ENCODE results near the gene PLK2.

The PLK2 gene

GRCh38 chr5:58460002-58460731 is at the start of gene PLK2:
Gene PLK2 (minus strand): TSS chr5:58460086. CDS start chr5:58459959, 127 bp downstream.
- peak; percentile 76 for DNase-seq (ENCODE audit: low read depth, low spot score)

- no peak for DNase-seq (ENCODE audit: low read depth, low spot score)
These were observed 47.8 kb upstream of the PLK2 start for GRCh38 chr5:58507715-58508114.

- no peak for DNase-seq (ENCODE audit: low read depth, low spot score)
These were observed 46.2 kb upstream of the PLK2 start for GRCh38 chr5:58505971-58506640.

- DNase-seq (ENCODE audit: low read depth, low spot score), result no peak
These were observed 45.6 kb upstream of the PLK2 start for GRCh38 chr5:58505502-58505901.

- no peak for DNase-seq (ENCODE audit: low read depth, low spot score)
These were observed 44.9 kb upstream of the PLK2 start for GRCh38 chr5:58504766-58505165.

- no peak for DNase-seq (ENCODE audit: low read depth, low spot score)
These were observed 43.6 kb upstream of the PLK2 start for GRCh38 chr5:58503390-58504046.

GRCh38 chr5:58501778-58502417 is 42.0 kb upstream of the PLK2 start:
- DNase-seq (ENCODE audit: low read depth, low spot score), result no peak

GRCh38 chr5:58499941-58500340 is 40.1 kb upstream of the PLK2 start:
- no peak for DNase-seq (ENCODE audit: low read depth, low spot score)

GRCh38 chr5:58499231-58499630 is 39.3 kb upstream of the PLK2 start:
- DNase-seq (ENCODE audit: low read depth, low spot score), result no peak

- DNase-seq (ENCODE audit: low read depth, low spot score), result no peak
These were observed 38.6 kb upstream of the PLK2 start for GRCh38 chr5:58498340-58498942.

GRCh38 chr5:58497921-58498320 is 38.0 kb upstream of the PLK2 start:
- no peak for DNase-seq (ENCODE audit: low read depth, low spot score)

GRCh38 chr5:58497386-58497785 is 37.5 kb upstream of the PLK2 start:
- no peak for DNase-seq (ENCODE audit: low read depth, low spot score)

- no peak for DNase-seq (ENCODE audit: low read depth, low spot score)
These were observed 36.6 kb upstream of the PLK2 start for GRCh38 chr5:58496488-58496887.

- no peak for DNase-seq (ENCODE audit: low read depth, low spot score)
These were observed 33.3 kb upstream of the PLK2 start for GRCh38 chr5:58493141-58493540.

- DNase-seq (ENCODE audit: low read depth, low spot score), result no peak
These were observed 31.5 kb upstream of the PLK2 start, which contains the start of gene GAPT for GRCh38 chr5:58491216-58491892. Gene GAPT (plus strand): TSS chr5:58491435. CDS start chr5:58494537, 3,102 bp downstream.

GRCh38 chr5:58490402-58491050 is 30.6 kb upstream of the PLK2 start:
- no peak for DNase-seq (ENCODE audit: low read depth, low spot score)

- DNase-seq (ENCODE audit: low read depth, low spot score), result no peak
These were observed 26.4 kb upstream of the PLK2 start for GRCh38 chr5:58486290-58486689.

GRCh38 chr5:58484505-58484904 is 24.6 kb upstream of the PLK2 start:
- DNase-seq (ENCODE audit: low read depth, low spot score), result no peak

GRCh38 chr5:58482536-58482935 is 22.6 kb upstream of the PLK2 start:
- no peak for DNase-seq (ENCODE audit: low read depth, low spot score)

GRCh38 chr5:58481828-58482227 is 21.9 kb upstream of the PLK2 start:
- DNase-seq (ENCODE audit: low read depth, low spot score), result no peak
